ENCODE results near the gene ZBTB20. TPM values are rescaled to one million over a fixed set of nuclear protein-coding genes. Genes with fewer than 3 reads are reported as not detected.

Gene ZBTB20
- total RNA-seq, 6 experiments from 2014 or later, result 36.7 to 59.4 (median 46.7) TPM

GRCh38 chr3:114299941-114300624, 847.0 kb downstream of the ZBTB20 start:
- Histone ChIP-seq H3K9me3 (no peaks in the 10 kb centered on the region), H3K4me1 (no peaks in the 10 kb centered on the region), H3K4me3 (no peak overlapping the region), H3K27me3 (no peaks in the 10 kb centered on the region), H3K36me3 (no peaks in the 10 kb centered on the region), H3K27ac (no peak overlapping the region)
- TF ChIP-seq CTCF (IDR thresholded peaks at IDR 0.05) (no peak), POLR2A (IDR thresholded peaks at IDR 0.05) (no peak)
- DNase-seq (no peak), ATAC-seq (no peak)
- intact Hi-C loops (cut with DNase I), result no loop called here
- WGBS (ENCODE audit: insufficient coverage, low coverage, low lambda C conversion rate, missing lambda C conversion rate), result 87% methylated on average over 5 of the region's 5 CpGs

GRCh38 chr3:114299421-114299820, 847.7 kb downstream of the ZBTB20 start:
- Histone ChIP-seq H3K4me1 (no peaks in the 10 kb centered on the region), H3K4me3 (no peak overlapping the region), H3K9me3 (no peaks in the 10 kb centered on the region), H3K27ac (no peak overlapping the region), H3K27me3 (no peaks in the 10 kb centered on the region), H3K36me3 (no peaks in the 10 kb centered on the region)
- peak in 2 of 3 donors; percentile 31 to 44 for DNase-seq
- peak; percentile 67 to 72 (median 70) for ATAC-seq
- intact Hi-C loops (cut with DNase I), result no loop called here
- 30% methylated on average over 2 of the region's 13 CpGs for WGBS (ENCODE audit: insufficient coverage, low coverage, low lambda C conversion rate, missing lambda C conversion rate)
- TF ChIP-seq POLR2A (IDR thresholded peaks at IDR 0.05) (no peak), CTCF (IDR thresholded peaks at IDR 0.05) (peak; percentile 11 to 33 (median 26))

- intact Hi-C loops (cut with DNase I), result no loop called here
- no peak overlapping the region for H3K27ac ChIP-seq
- no peaks in the 10 kb centered on the region for H3K36me3 ChIP-seq
- ATAC-seq (no peak), DNase-seq (no peak)
- no peaks in the 10 kb centered on the region for H3K4me1 ChIP-seq
- H3K4me3 ChIP-seq, result no peak overlapping the region
- 67% methylated on average over 1 of the region's 2 CpGs for WGBS (ENCODE audit: insufficient coverage, low coverage, low lambda C conversion rate, missing lambda C conversion rate)
- H3K9me3 ChIP-seq, result no peaks in the 10 kb centered on the region
- H3K27me3 ChIP-seq, result no peaks in the 10 kb centered on the region
- TF ChIP-seq POLR2A (IDR thresholded peaks at IDR 0.05) (no peak), CTCF (IDR thresholded peaks at IDR 0.05) (no peak)
Observed at GRCh38 chr3:114295946-114296345, 851.1 kb downstream of the ZBTB20 start.

GRCh38 chr3:114294940-114295480, 852.1 kb downstream of the ZBTB20 start:
- ATAC-seq, result no peak
- H3K9me3 ChIP-seq, result no peaks in the 10 kb centered on the region
- TF ChIP-seq POLR2A (IDR thresholded peaks at IDR 0.05), result no peak
- TF ChIP-seq CTCF (IDR thresholded peaks at IDR 0.05), result no peak
- H3K27me3 ChIP-seq, result no peaks in the 10 kb centered on the region
- no peak for DNase-seq
- no peaks in the 10 kb centered on the region for H3K4me1 ChIP-seq
- intact Hi-C loops (cut with DNase I), result no loop called here
- no peak overlapping the region for H3K27ac ChIP-seq
- 73% methylated on average over 6 of the region's 6 CpGs for WGBS (ENCODE audit: insufficient coverage, low coverage, low lambda C conversion rate, missing lambda C conversion rate)
- no peak overlapping the region for H3K4me3 ChIP-seq
- no peaks in the 10 kb centered on the region for H3K36me3 ChIP-seq

Measured in right lobe of liver (tissue), 6 donors.